Measurements from ENCODE around the gene CFAP299.

- TF ChIP-seq CTCF (IDR thresholded peaks at IDR 0.05) (no peak), ZFX (IDR thresholded peaks at IDR 0.05; ENCODE audit: borderline replicate concordance) (no peak)
Observed at GRCh38 chr4:80926446-80926845, 590.9 kb downstream of the CFAP299 start.
